OCI-LY3 (cell line): ENCODE data around the gene SLC35F2.
A peak's percentile ranks its signal among the peaks of the same experiment; 100 is the strongest.

Experiments
- H2AFZ ChIP-seq: fragments of 200-600, 300-600 bp; shearing (Covaris generic); 2 replicates; pipeline ENCODE4 v1.6.0; 2014; ENCODE audit warnings: antibody characterized with exemption, low read depth, low read length
- H3K27ac ChIP-seq: fragments of 200-600, 300-600 bp; sonication (generic); 2 replicates; pipeline ENCODE4 v1.5.1; 2014; ENCODE audit warnings: mild to moderate bottlenecking, low read length, moderate library complexity, mixed read lengths
- H3K27me3 ChIP-seq: fragments of 200-600, 300-600 bp; sonication (generic); 2 replicates; pipeline ENCODE4 v1.6.1; 2014; ENCODE audit warnings: low read depth, low read length, mixed read lengths
- H3K36me3 ChIP-seq: fragments of 200-600, 300-600 bp; sonication (generic); replicated peaks from 2 replicates; pipeline ENCODE3; 2014; ENCODE audit warnings: low read depth, low read length, mixed read lengths
- H3K4me1 ChIP-seq: fragments of 300-600, 200-600 bp; sonication (generic); 2 replicates; pipeline ENCODE4 v1.6.1; 2014; ENCODE audit warnings: low read length, mixed read lengths
- H3K4me2 ChIP-seq: fragments of 200-600, 300-600 bp; sonication (generic); 2 replicates; pipeline ENCODE4 v1.6.1; 2014; ENCODE audit warnings: low read length, mixed read lengths
- H3K4me3 ChIP-seq: fragments of 300-600, 200-600 bp; sonication (generic); 2 replicates; pipeline ENCODE4 v1.5.1; 2014; ENCODE audit warnings: antibody characterized with exemption, mild to moderate bottlenecking, low read length, moderate library complexity
- H3K79me2 ChIP-seq: fragments of 300-600, 200-600 bp; shearing (Covaris generic); 2 replicates; pipeline ENCODE4 v1.6.1; 2014; ENCODE audit warnings: mild to moderate bottlenecking, low read length, mixed read lengths
- H3K9ac ChIP-seq: fragments of 300-600, 200-600 bp; shearing (Covaris generic); 2 replicates; pipeline ENCODE4 v1.6.0; 2014; ENCODE audit warnings: mild to moderate bottlenecking, low read length, moderate library complexity
- H3K9me3 ChIP-seq: fragments of 200-600, 300-600 bp; shearing (Covaris generic); 2 replicates; pipeline ENCODE4 v1.6.1; 2014; ENCODE audit warnings: low read length, mixed read lengths; ENCODE audit not compliant: insufficient read depth
- H4K20me1 ChIP-seq: fragments of 200-600, 300-600 bp; sonication (generic); 2 replicates; pipeline ENCODE4 v1.6.1; 2016; ENCODE audit warnings: low read length, mixed read lengths; ENCODE audit not compliant: insufficient read depth
- CTCF ChIP-seq: fragments of 200-600, 300-600 bp; sonication (generic); IDR thresholded peaks from 2 replicates; pipeline ENCODE4 v1.5.1; 2014; ENCODE audit warnings: antibody characterized with exemption, low read length, low read depth
- EZH2phosphoT487 ChIP-seq: fragments of 200-600 bp; shearing (Covaris generic); IDR thresholded peaks from 2 replicates; pipeline ENCODE4 v1.6.1; 2018; ENCODE audit warnings: antibody characterized with exemption, mixed run types, low read depth

Gene SLC35F2

GRCh38 chr11:107743191-107743590, 115.4 kb downstream of the SLC35F2 start:
- H3K27me3 ChIP-seq, result no peaks in the 10 kb centered on the region
- no peaks in the 10 kb centered on the region for H3K36me3 ChIP-seq
- no peaks in the 10 kb centered on the region for H3K9me3 ChIP-seq
- TF ChIP-seq EZH2phosphoT487 (no peak), CTCF (no peak)
- no peak overlapping the region for H3K9ac ChIP-seq
- no peak overlapping the region for H2AFZ ChIP-seq
- H3K27ac ChIP-seq, result no peak overlapping the region
- no peak overlapping the region for H3K4me2 ChIP-seq
- H3K79me2 ChIP-seq, result no peaks in the 10 kb centered on the region
- H4K20me1 ChIP-seq, result no peaks in the 10 kb centered on the region
- no peak overlapping the region for H3K4me3 ChIP-seq
- peaks cover 10% of the 10 kb centered on the region for H3K4me1 ChIP-seq

- H3K79me2 ChIP-seq, result no peaks in the 10 kb centered on the region
- no peaks in the 10 kb centered on the region for H3K9me3 ChIP-seq
- no peak overlapping the region for H3K27ac ChIP-seq
- H3K9ac ChIP-seq, result no peak overlapping the region
- no peaks in the 10 kb centered on the region for H4K20me1 ChIP-seq
- H3K4me3 ChIP-seq, result no peak overlapping the region
- peak overlapping the region; percentile 74; the same call in 1 of the 2 replicates for H2AFZ ChIP-seq
- H3K4me2 ChIP-seq, result peak overlapping the region; percentile 36
- TF ChIP-seq EZH2phosphoT487, result no peak
- TF ChIP-seq CTCF, result peak; percentile 64
- no peaks in the 10 kb centered on the region for H3K27me3 ChIP-seq
- no peaks in the 10 kb centered on the region for H3K36me3 ChIP-seq
- peaks cover 16% of the 10 kb centered on the region for H3K4me1 ChIP-seq
Observed at GRCh38 chr11:107741044-107741823, 117.4 kb downstream of the SLC35F2 start.
